HG03439 (cell line): ENCODE results near the gene THAP4.

ENCODE experiments used
- ATAC-seq: cut with Tn5 transposase; IDR thresholded peaks from one replicate; pipeline ENCODE4 v1.9.1; 2021; ENCODE audit warnings: mild to moderate bottlenecking, moderate library complexity; ENCODE audit not compliant: unreplicated experiment

THAP4 gene

DNA sequence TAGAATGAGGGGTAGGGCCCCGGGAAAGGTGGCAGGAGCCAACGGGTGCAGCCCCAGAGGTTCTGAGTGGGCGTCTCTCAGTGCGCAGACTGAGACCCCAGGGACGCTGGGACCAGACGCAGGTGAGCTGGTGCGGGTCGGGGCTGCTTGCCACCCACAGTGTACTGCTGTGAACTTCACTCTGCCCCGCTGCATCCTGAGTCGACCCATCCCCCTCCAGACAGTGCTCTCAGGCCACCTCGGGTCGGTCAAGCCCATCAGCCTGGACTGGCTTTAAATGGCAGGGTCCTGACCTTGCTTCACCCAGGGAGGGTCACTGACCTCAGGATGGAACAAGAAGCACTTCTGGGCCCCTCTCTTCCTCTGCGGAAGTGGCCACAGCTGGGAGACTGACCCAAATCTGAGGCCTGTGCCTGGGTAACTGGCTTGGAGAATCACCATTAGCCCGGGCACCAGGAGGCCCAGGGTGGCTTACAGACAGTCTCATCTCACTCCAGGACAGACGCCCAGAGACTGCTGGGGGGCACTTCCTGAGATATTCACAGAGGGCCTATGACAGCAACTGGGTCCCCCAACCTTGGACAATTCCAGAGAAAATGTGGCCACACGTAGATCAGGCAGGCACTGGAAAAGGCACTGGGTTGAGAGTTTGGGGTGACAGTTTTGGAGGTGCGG, 102.1 kb downstream of the THAP4 start:
- ATAC-seq: no peak
